HG03095 (cell line): Measurements from ENCODE around the gene OR8B4.
"Not testable (repeated sequence)": the region's sequence is repeated elsewhere in the genome, so short reads cannot be mapped to it uniquely, and the experiment has no call there.

ENCODE experiments used
- ATAC-seq: cut with Tn5 transposase; IDR thresholded peaks from one replicate; pipeline ENCODE4 v1.9.1; 2021; ENCODE audit warnings: moderate library complexity; ENCODE audit not compliant: unreplicated experiment

The OR8B4 gene

DNA sequence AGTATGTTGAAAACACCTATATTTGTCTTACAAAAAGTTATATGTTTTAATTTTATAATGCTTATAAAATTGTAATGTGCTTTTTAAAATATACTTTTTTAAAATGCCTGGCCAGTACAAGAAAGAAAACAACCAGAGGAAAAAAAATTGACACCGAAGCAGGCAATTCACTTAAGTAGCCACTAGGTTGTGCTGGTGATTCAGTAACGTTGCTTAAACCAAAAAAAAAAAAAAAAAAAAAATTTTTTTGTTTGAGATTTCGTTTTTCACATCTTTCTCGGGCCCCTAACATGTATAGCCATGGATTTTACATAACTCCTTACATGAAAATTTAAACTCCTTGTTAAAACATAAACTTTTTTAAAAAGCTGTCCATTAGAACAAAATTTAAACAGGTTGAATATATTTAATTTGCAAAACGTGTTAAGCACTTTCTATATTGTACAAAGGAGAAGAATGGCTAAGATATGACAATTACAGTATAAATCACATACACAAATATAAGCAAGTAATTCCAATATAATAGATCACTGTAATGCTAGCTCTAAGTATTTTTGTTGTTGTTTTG, 9.2 kb downstream of the OR8B4 start:
- ATAC-seq = no peak

- no peak for ATAC-seq
Measured at GRCh38 chr11:124409906-124410305, 14.8 kb downstream of the OR8B4 start.

- no peak for ATAC-seq
Measured at GRCh38 chr11:124405581-124405980, 19.1 kb downstream of the OR8B4 start.

DNA sequence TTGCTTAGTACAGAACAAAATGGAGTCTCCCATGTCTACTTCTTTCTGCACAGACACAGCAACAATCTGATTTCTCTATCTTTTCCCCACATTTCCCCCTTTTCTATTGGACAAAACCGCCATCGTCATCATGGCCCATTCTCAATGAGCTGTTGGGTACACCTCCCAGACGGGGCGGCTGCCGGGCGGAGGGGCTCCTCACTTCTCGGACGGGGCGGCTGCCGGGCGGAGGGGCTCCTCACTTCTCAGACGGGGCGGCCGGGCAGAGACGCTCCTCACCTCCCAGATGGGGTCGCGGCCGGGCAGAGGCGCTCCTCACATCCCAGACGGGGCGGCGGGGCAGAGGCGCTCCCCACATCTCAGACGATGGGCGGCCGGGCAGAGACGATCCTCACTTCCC, 21.5 kb downstream of the OR8B4 start:
- ATAC-seq = not testable (repeated sequence)

DNA sequence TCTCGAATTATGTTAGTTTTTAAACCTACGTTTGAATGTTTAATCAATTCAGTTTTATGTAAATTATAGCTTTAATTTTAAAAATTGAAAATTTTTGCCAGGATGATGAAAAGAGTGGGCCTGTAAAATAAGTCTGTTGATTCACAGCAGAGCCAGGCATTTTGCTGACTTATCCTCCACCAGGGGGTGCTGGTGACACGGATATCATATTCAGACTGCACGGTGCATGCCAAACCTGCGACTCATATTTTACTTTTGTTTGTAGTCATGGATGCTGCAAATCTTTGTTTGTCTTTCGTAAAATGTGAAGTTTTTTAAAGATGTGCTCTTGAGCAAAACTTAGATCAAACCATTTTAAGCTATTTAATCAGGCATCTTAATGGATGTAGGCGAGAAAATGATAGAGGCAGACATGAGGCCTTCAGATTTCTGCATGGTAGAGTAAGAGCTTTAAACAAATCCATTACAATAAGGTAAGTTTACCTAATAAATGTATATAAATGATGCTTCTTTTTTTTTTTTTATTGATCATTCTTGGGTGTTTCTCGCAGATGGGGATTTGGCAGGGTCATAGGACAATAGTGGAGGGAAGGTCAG, 22.2 kb downstream of the OR8B4 start:
- peak; percentile 82 for ATAC-seq

GRCh38 chr11:124398924-124399323, 25.7 kb downstream of the OR8B4 start, which contains the start of gene OR8B3:
Gene OR8B3 (minus strand): TSS chr11:124399024. CDS start chr11:124397351, 1,673 bp downstream.
- no peak for ATAC-seq

GRCh38 chr11:124396847-124397246, 27.8 kb downstream of the OR8B4 start:
- ATAC-seq = not testable (repeated sequence)

DNA sequence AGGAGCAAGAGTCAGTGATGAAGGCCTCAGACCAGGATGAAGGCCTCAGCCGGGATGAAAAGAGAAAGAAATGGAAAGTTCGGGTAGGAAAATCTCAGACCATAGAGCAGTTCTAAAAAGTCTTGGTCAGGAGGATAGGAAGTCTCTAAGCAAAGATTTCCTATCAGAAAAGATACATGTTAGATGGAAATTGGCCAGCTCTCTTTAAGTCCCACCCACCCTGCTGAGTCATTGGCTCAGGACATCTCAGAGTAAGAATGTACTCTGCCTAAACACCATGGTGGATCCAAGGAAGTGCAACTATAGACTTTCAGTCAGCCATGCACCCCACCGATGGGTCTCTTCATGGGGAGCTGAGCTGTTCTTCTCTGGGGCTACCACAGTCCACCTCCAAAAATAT, 30.3 kb downstream of the OR8B4 start:
- ATAC-seq = no peak

DNA sequence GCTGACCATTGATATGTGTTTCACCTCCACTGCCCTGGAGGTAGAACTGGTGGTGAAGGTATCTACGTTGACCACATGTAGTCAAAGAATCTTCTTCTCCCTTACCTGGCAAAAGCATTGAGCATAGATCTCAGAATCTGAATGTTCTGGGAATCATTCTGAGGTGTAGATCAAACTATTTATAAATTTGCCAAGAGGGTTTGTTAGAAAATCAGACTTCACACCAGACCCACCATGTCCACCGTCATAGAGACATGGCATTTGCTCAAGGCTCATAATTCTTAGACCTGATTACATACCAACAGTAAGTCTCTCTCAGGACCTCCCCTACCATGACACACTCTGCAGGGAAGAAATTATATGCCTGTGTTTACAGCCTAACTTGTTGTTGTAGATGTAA, 40.3 kb downstream of the OR8B4 start, which contains the start of gene OR8B2:
TSS of gene OR8B2 (minus strand) at position 101 of the 400 bp plus-strand sequence. CDS start 1,156 bp downstream, outside the sequence.
- ATAC-seq = no peak

GRCh38 chr11:124382857-124383256, 41.8 kb downstream of the OR8B4 start:
- not testable (repeated sequence) for ATAC-seq

DNA sequence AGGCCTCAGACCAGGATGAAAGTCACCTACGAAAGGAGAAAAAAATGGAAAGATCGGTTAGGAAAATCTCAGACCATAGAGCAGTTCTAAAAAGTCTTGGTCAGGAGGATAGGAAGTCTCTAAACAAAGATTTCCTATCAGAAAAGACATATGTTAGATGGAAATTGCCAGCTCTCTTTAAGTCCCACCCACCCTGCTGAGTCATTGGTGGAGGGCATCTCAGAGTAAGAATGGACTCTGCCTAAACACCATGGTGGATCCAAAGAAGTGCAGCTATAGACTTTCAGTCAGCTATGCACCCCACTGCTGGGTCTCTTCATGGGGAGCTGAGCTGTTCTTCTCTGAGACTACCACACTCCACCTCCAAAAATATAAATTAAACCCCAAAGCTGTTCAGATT, 44.1 kb downstream of the OR8B4 start:
- no peak for ATAC-seq

GRCh38 chr11:124376280-124376679, 48.4 kb downstream of the OR8B4 start:
- ATAC-seq = no peak
